GM12878 (cell line): Measurements from ENCODE around the gene SLC22A3. TPM values are rescaled to one million over a fixed set of nuclear protein-coding genes. Genes with fewer than 3 reads are reported as not detected.

Experiments used
- ATAC-seq: fragments of 200-7000 bp; cut with Tn5 transposase; 3 replicates; pipeline ENCODE4 v1.9.1; 2020; ENCODE audit warnings: mild to moderate bottlenecking, moderate library complexity
- BruUV-seq: library from RNA; stranded (reverse); fragments of 400-500 nt; replicated peaks from 2 replicates; lab custom pipeline; 2021; lab: Mats Ljungman, UMichigan
- CTCF ChIA-PET: fragments of 300-600 bp; sonication (Branson Sonifier 250); formaldehyde crosslinking; extraction: SDS; loops from one replicate; lab custom pipeline; 2021; ENCODE audit warnings: inconsistent platforms; lab: Yijun Ruan, JAX
- POLR2A ChIA-PET: fragments of 350-600 bp; formaldehyde crosslinking; extraction: SDS; loops from one replicate; lab custom pipeline; 2021; ENCODE audit warnings: inconsistent platforms; lab: Charles Lee
- RAD21 ChIA-PET: fragments of 300-600 bp; sonication (Branson Sonifier 250); formaldehyde crosslinking; loops from one replicate; lab custom pipeline; 2023; ENCODE audit warnings: antibody characterized with exemption; ENCODE audit not compliant: unreplicated experiment; lab: Charles Lee
- SMC1A ChIA-PET: fragments of 300-600 bp; sonication (Branson Sonifier 250); formaldehyde crosslinking; loops from one replicate; lab custom pipeline; 2023; ENCODE audit not compliant: unreplicated experiment, uncharacterized antibody; lab: Charles Lee
- DNase-seq: peaks from one replicate; pipeline ENCODE4 v3.0.0-alpha.2; 2011; ENCODE audit warnings: low read depth, low spot score
- FAIRE-seq: peaks from 3 replicates; lab custom pipeline; 2011; peaks lifted over from hg19 to GRCh38; lab: Jason Lieb, UNC
- H2AFZ ChIP-seq: 2 replicates; pipeline ENCODE4 v1.6.0; 2011; ENCODE audit warnings: low read depth, low read length, control low read depth; ENCODE audit not compliant: control insufficient read depth
- H3K27ac ChIP-seq: 2 replicates; pipeline ENCODE4 v1.5.1; 2011; ENCODE audit warnings: control low read depth; ENCODE audit not compliant: control insufficient read depth, insufficient read depth
- H3K27me3 ChIP-seq, 2 experiments: replicated peaks in 1 of 2; 2 replicates each; pipeline versions ENCODE4 v1.6.0 to v1.6.1; 2011; ENCODE audit warnings: low read length in 1 of 2; ENCODE audit not compliant: control insufficient read depth in 2 of 2, insufficient read depth in 2 of 2
- H3K36me3 ChIP-seq, 2 experiments: 2 replicates each; pipeline ENCODE4 v1.5.1; 2011; ENCODE audit warnings: low read length in 1 of 2; ENCODE audit not compliant: control insufficient read depth in 2 of 2, insufficient read depth in 2 of 2
- H3K4me1 ChIP-seq: 2 replicates; pipeline ENCODE4 v1.6.1; 2011; ENCODE audit warnings: mild to moderate bottlenecking, low read length, moderate library complexity, mixed read lengths; ENCODE audit not compliant: control insufficient read depth, insufficient read depth
- H3K4me2 ChIP-seq: 2 replicates; pipeline ENCODE4 v1.6.0; 2011; ENCODE audit warnings: control low read depth; ENCODE audit not compliant: control insufficient read depth, insufficient read depth
- H3K4me3 ChIP-seq: fragments of 200-600 bp; sonication (generic); 2 replicates; pipeline ENCODE4 v1.5.1; 2016
- H3K79me2 ChIP-seq: 2 replicates; pipeline ENCODE4 v1.6.0; 2011; ENCODE audit warnings: low read length; ENCODE audit not compliant: control insufficient read depth, insufficient read depth
- H3K9ac ChIP-seq: 2 replicates; pipeline ENCODE4 v1.8.0; 2011; ENCODE audit warnings: low read length, control low read depth, mixed read lengths; ENCODE audit not compliant: control insufficient read depth, insufficient read depth
- H3K9me3 ChIP-seq: replicated peaks from 3 replicates; pipeline ENCODE4 v1.5.1; 2011; ENCODE audit warnings: mild to moderate bottlenecking, low read length; ENCODE audit not compliant: control insufficient read depth, insufficient read depth
- H4K20me1 ChIP-seq: 2 replicates; pipeline ENCODE4 v1.6.0; 2011; ENCODE audit not compliant: control insufficient read depth, insufficient read depth
- CBX5 ChIP-seq: sonication (generic); IDR thresholded peaks from 2 replicates; pipeline ENCODE4 v1.6.1; 2016; ENCODE audit warnings: low read depth, moderate library complexity, mild to moderate bottlenecking, inconsistent platforms
- ESRRA ChIP-seq: IDR thresholded peaks from 2 replicates; pipeline ENCODE4 v1.6.1; 2012; ENCODE audit warnings: mild to moderate bottlenecking, low read length, improper control_type of control experiment
- ETV6 ChIP-seq, 2 experiments: fragments of 450-650 bp in 1 of 2; IDR thresholded peaks in 1 of 2; conservative IDR thresholded peaks in 1 of 2; 2 replicates each; pipeline ENCODE4 v1.6.1; 2014; ENCODE audit warnings: antibody characterized with exemption in 1 of 2, borderline replicate concordance in 1 of 2, low read depth in 1 of 2, mild to moderate bottlenecking in 1 of 2, moderate library complexity in 1 of 2
- GABPA ChIP-seq: IDR thresholded peaks from 2 replicates; pipeline ENCODE4 v1.6.1; 2014; ENCODE audit warnings: antibody characterized with exemption, low read depth, mild to moderate bottlenecking, inconsistent platforms
- HCFC1 ChIP-seq: fragments of 150-350 bp; IDR thresholded peaks from 2 replicates; pipeline ENCODE4 v1.6.1; 2014; ENCODE audit warnings: low read length
- KDM1A ChIP-seq: fragments of 200-600 bp; sonication (generic); IDR thresholded peaks from 2 replicates; pipeline ENCODE4 v1.6.1; 2016; ENCODE audit warnings: borderline replicate concordance
- NBN ChIP-seq: fragments of 450-650 bp; IDR thresholded peaks from 2 replicates; pipeline ENCODE4 v1.6.1; 2016
- NR2C1 ChIP-seq: fragments of 450-650 bp; IDR thresholded peaks from 2 replicates; pipeline ENCODE4 v1.6.1; 2017; ENCODE audit warnings: antibody characterized with exemption, mild to moderate bottlenecking, moderate library complexity
- RAD51 ChIP-seq: fragments of 450-650 bp; IDR thresholded peaks from 2 replicates; pipeline ENCODE4 v1.6.1; 2016; ENCODE audit warnings: moderate library complexity, mild to moderate bottlenecking, inconsistent platforms
- RCOR1 ChIP-seq: conservative IDR thresholded peaks from 2 replicates; pipeline ENCODE4 v1.6.1; 2012; ENCODE audit warnings: low read depth, low read length, improper control_type of control experiment
- SIX5 ChIP-seq: IDR thresholded peaks from 2 replicates; pipeline ENCODE4 v1.6.1; 2011; ENCODE audit warnings: mild to moderate bottlenecking, low read depth, low read length, moderate library complexity; ENCODE audit not compliant: severe bottlenecking
- ZBED1 ChIP-seq: IDR thresholded peaks from 2 replicates; pipeline ENCODE4 v1.6.1; 2016; ENCODE audit warnings: borderline replicate concordance
- ZBTB33 ChIP-seq: fragments of 450-650 bp; IDR thresholded peaks from 2 replicates; pipeline ENCODE4 v1.6.1; 2017; ENCODE audit warnings: mild to moderate bottlenecking
- ZNF687 ChIP-seq: fragments of 450-650 bp; IDR thresholded peaks from 2 replicates; pipeline ENCODE4 v1.6.1; 2017; ENCODE audit warnings: mild to moderate bottlenecking, moderate library complexity
- WGBS: methylation state at CpG from one replicate; pipeline ENCODE4 v1.1.6; 2016; ENCODE audit warnings: low lambda C conversion rate; ENCODE audit not compliant: insufficient replicate concordance, insufficient coverage; ENCODE audit errors: missing lambda C conversion rate; 5-methylcytosine and 5-hydroxymethylcytosine counted together
- in situ Hi-C: fragments of 300-500 bp; cut with MboI; formaldehyde crosslinking; loops from 9 replicates; pipeline ENCODE4 v1.14.3; 2018; ENCODE audit warnings: mixed read lengths
- intact Hi-C: fragments of 100-400 bp; cut with micrococcal nuclease; formaldehyde crosslinking; loops from one replicate; pipeline ENCODE4 v1.14.2; 2022; ENCODE audit not compliant: unreplicated experiment
- polyA plus RNA-seq, 11 experiments: library from polyadenylated mRNA; depleted of rRNA in 4 of 11; unstranded in 6 of 11; stranded (reverse) in 5 of 11; fragments of >200 nt; fragmentation: Nextera tagmentation in 4 of 11; fragmentation: Illumina TruSeq in 1 of 11; extraction: Ambion mirVana in 4 of 11; extraction: Trizol in 1 of 11; gene quantifications; 1 replicate in 1 of 11; 2 replicates in 10 of 11; pipeline versions ENCODE4 v1.2.1 to v1.2.3, GENCODE V29; 2011 to 2016; ENCODE audit warnings: inconsistent platforms in 2 of 11, missing spikeins in 2 of 11, low read depth in 1 of 11
- total RNA-seq, 4 experiments: library from RNA; depleted of rRNA in 3 of 4; stranded (reverse); fragments of >200 nt in 3 of 4; fragmentation: Illumina TruSeq in 1 of 4; extraction: Trizol in 1 of 4; gene quantifications; 2 replicates each; pipeline versions ENCODE4 v1.2.1 to v1.2.3, GENCODE V29; 2013 to 2021

Gene SLC22A3
- total and polyA plus RNA-seq, 10 of the 15 experiments (the other 5 are each of a cell fraction or from before 2014, with no cell fraction given) = 0.07 to 0.15 TPM; not detected in 8

- SMC1A ChIA-PET = interaction anchor here (0.7 to 2.2 kb wide), 10 partner anchors 22 to 822 kb away, joined by 3 to 23 read pairs (median 4); no protein-coding TSS in a partner anchor
- TF ChIP-seq HCFC1 (no peak), ZNF687 (no peak), ZBTB33 (no peak), ETV6 (conservative IDR thresholded peaks at IDR 0.05 in 1 of 2, IDR thresholded peaks at IDR 0.05 in 1 of 2; ENCODE audit: borderline replicate concordance in 1 of 2, low read depth in 1 of 2) (no peak), RCOR1 (no peak), RAD51 (no peak), CBX5 (no peak), ZBED1 (no peak), NR2C1 (no peak), ESRRA (no peak), SIX5 (no peak), GABPA (no peak), KDM1A (no peak), NBN (no peak)
Measured at GRCh38 chr6:160455081-160455480, 106.9 kb downstream of the SLC22A3 start.

More at GRCh38 chr6:160455081-160455480, 106.9 kb downstream of the SLC22A3 start:
- Histone ChIP-seq H4K20me1 (no peaks in the 10 kb centered on the region), H3K27ac (no peak overlapping the region), H3K4me2 (no peak overlapping the region), H3K4me1 (no peaks in the 10 kb centered on the region), H2AFZ (no peak overlapping the region), H3K79me2 (no peaks in the 10 kb centered on the region), H3K27me3 (no peaks in the 10 kb centered on the region; a peak in 1 of 4 replicates), H3K36me3 (no peaks in the 10 kb centered on the region), H3K9me3 (no peaks in the 10 kb centered on the region), H3K4me3 (no peak overlapping the region), H3K9ac (no peak overlapping the region)
- ATAC-seq = no peak
- ChIA-PET RAD21 (interaction anchor here (0.7 to 1.7 kb wide), 11 partner anchors 8 to 761 kb away, joined by 3 to 16 read pairs (median 3); no protein-coding TSS in a partner anchor), POLR2A (no interaction called here), CTCF (interaction anchor here (0.7 to 3.1 kb wide), 18 partner anchors 7 to 735 kb away, joined by 3 to 49 read pairs (median 4); no protein-coding TSS in a partner anchor)
- in situ Hi-C loops = loop anchor here (5.0 to 25.0 kb wide), 4 partner anchors 82 to 743 kb away; no protein-coding TSS in a partner anchor
- FAIRE-seq = no peak
- 44% methylated on average over 6 of the region's 6 CpGs for WGBS
- no peak for DNase-seq
- BruUV-seq = no TSS peak
- intact Hi-C loops = loop anchor here (5.0 kb wide), 1 partner anchor 588 kb away; no protein-coding TSS in a partner anchor
